NCI-H446 (cell line): ENCODE results near the gene ADCY9.
"Not testable (repeated sequence)": the region's sequence is repeated elsewhere in the genome, so short reads cannot be mapped to it uniquely, and the experiment has no call there.

Source experiments
- DNase-seq, 2 experiments: peaks; one replicate each; lab custom pipeline; 2025; lab: John Stamatoyannopoulos, UW

ADCY9 gene

DNA sequence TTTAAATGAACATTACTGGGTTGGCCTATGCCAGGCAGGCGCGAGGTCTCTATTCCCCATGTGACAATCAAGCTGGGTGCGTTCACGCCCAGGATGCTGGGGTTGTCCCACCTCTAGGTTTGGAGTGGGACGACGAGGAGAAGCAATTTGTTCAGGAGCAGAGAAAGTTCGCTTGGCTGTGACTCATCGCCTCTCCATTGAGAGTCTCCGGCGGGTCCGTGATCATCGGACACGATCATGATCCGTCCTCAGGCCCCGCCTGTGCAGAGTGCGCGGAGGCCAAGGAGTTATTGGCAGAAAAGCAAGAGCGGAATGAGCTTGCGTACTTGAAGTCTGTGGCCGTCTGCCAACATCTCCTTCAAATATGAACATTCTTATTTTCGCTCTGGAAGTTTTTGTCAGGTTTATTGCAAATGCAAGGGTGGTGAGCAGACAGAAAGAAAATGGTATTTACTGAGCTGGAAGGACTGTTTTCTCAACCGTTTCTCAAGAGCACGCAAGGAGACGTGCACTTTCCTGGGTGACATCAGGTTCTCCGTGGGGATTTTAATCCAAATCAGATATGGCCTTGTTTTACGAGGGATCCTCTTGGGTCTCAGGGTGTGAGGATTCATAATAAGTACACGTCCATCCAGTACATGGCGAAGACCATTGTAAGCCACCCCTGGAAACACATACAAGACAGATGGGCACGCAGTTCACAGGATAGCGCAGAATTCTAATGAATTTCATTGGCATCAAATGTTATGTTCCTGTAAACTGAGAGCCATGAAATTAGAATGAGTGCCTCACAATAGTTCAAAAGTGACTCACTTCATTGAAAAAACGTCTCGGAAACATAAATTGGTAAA is 165.7 kb downstream of the ADCY9 start:
- DNase-seq, result peak; percentile 47 to 89

DNA sequence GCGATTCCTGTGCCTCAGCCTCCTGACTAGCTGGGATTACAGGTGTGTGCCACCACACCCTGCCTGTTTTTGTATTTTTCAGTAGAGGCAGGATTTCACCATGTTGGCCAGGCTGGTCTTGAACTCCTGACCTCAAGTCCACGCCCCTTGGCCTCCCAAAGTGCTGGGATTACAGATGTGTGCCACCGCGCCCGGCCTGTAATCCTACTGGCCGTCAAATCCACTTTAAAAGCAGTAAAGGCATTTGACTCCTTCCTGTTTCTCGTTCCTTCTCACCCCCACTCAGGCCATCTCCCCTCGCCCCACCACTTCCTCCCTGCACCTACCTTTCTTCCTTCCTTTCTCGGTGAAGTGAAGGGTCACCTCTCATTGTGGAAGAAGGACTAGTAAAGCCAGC is 166.3 kb downstream of the ADCY9 start:
- no peak for DNase-seq

DNA sequence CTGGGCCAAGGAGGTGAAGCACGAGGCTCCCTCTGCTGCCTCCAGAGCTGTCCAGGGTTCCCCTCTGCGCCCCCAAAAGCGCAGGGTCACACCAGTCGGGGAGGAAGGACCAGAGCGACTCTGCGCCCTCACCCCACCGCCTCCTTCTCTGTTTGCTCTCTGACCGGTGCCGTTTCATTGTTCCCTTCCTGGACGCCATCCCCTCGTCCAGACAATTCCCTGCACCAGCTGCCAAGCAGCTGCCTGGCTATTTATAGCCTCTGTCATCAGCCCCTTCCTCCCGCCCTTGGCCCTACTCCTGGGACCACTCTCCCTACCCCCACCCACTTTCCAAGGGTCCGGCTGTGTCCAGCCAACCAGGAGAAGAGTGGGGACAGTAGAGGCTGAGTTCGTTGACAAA is 167.0 kb downstream of the ADCY9 start:
- DNase-seq, result no peak

DNA sequence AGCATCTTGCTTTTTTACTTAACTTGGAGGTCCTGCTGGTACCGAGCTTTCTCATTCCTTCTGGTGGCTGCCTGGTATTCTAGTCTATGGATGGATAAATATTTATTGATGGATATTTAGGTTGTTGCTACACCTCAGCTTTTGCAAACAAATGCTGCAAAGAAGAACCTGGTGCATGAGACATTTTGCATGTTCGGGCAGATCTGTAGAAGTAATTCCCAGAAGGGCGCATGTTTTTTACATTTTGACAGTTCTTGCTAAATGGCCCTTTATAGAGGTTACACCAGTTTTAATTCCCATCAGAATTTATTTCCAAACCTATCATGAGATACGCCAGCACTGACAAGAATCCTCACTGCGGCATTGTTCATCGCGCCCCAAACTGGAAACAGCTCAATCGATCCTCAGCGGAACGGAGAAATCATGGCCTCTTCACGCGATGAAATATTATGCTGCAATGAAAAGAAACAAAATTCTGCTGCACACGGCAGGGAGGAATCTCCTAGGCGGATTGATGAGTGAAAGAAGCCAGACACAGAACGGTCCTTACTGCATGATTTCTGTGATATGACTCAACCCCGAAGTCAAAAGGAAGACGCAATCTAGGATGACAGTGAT is 167.8 kb downstream of the ADCY9 start:
- DNase-seq, result no peak

DNA sequence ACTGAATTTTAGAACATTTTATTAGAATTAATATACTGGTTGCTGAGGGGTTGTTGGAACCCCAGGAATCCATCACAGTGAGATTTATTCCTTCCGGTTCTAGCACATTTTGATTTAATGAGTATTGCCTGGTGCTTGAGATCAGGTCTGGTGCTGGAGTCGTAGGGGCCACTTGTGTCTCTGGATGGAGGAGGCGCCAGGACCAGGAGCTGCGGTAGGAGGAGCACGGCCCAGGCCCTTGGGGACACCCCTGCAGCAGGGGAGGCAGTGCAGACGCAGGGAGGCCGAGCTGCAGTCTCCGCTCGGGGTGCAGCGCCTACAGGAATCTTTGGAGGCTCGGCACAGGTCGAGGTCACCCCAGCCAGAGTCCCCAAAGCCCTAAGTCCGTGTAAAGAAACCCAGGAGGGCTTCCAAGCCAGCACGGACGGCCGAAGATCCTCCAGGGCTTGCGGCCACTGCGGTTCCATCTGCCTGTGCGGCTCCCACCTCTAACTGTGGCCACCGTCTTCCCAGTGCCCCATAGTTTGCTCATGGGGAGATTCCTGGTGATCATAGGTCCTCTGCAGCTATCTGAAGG is 169.6 kb downstream of the ADCY9 start:
- DNase-seq, result no peak

DNA sequence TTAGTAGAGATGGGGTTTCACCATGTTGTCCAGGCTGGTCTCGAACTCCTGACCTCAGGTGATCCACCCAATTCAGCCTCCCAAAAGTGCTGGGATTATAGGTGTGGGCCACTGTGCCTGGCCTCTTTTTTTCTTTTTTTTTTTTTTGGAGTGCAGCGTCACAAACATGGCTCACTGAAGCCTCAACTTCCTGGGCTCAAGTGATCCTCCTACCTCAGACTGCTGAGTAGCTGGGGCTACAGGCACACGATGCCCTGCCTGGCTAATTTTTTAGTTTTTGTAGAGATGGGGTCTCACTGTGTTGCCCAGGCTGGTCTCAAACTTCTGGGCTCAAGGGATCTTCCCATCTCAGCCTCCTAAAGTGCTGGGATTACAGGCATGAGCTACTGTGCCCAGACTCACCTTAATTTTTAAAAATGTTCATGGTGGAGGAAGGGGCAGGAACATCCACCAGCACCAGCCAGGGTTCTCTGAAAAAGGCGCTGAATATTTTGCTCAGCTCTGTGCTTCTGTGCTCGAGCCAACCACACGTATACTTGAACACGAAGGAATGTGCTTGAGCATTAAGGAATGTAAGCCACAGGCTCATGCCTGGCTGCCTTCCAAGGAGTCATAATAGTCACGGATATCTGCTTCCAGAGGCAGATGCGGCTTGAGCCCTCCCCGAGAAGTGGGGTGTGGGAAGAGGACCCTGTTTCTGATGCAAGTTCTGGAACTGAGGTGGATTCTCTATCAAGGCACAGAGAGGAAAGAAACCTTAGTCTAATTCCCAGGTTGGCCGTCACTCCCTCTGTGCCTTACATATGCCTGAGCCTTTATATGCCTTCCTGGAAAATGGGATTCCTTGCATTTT is 170.3 kb downstream of the ADCY9 start:
- DNase-seq, result peak in 1 of 2 experiments; percentile 44

DNA sequence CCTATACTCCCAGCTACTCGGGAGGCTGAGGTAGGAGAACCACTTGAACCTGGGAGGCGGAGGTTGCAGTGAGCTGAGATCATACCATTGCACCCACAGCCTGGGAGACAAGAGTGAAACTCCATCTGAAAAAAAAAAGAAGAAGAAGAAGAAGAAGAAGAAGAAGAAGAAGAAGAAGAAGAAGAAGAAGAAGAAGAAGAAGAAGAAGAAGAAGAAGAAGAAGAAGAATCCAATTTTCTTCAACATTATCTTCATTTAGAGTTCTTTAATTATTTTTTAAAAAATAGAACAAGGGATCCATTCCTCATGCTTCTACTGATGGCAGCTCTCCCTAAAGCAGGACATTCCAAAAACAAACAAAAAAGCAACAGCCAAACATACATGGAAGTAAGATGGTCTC is 171.8 kb downstream of the ADCY9 start:
- not testable (repeated sequence) for DNase-seq

DNA sequence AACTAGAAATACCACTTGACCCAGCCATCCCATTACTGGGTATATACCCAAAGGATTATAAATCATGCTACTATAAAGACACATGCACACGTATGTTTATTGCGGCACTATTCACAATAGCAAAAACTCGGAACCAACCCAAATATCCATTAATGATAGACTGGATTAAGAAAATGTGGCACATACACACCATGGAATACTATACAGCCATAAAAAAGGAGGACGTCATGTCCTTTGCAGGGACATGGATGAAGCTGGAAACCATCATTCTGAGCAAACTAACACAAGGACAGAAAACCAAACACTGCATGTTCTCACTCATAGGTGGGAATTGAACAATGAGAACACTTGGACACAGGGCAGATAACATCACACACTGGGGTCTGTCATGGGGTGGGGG is 174.1 kb downstream of the ADCY9 start:
- DNase-seq, result not testable (repeated sequence)

DNA sequence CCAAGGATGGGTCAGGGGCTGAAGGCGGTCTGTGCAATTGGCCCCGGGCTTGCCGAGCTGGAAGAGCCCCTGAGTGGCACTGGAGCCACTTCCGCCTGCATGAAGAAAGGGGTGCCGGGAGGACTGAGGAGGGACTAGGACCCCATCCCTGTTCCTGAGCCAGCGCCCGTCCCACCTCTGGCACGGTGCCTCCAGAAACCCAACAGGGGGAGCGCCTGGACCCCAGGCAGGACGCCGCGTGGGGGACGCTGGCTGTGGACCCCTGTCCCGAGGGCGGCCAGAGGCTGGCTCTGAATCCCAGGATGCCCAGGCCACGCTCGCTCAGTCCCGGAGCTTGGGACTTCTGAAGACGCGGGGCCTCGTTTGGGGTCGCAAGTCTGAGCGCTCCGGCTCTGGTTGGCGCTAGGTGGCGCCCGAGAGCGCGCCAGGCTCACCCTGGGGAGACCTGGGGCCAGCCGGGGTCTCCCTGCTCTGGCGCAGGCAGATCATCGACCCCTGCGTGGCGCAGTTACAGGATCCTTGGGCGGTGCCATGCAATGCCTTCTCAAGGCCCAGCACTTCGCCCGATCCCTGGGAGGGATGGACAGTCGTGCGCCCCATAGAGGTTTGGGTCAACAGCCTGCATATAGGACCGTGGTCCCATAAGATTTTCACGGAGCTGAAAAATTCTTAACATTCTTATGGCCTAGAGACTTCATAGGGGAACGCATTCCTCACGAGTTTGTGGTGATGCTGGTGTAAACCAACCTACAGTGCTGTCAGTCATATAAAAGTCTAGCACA is 177.2 kb downstream of the ADCY9 start:
- DNase-seq, result peak in 1 of 2 experiments; percentile 62

DNA sequence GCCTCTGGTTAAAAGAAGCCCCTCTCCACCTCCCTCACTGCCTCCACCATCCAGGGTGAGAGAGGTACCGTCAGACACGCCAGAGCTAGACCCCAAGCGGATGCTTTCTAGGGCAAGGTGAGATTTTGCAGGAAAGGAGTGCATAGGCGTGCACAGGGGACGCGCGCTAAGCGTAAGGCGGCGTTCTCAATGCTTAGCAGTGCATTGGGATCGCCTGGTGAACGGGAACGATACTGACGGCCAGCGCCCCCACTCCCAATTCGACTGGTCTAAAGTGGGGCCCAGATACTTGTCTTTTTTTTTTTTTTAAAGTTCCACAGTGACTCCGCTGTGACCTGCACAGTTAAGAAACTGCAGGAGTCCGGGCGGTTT is 177.8 kb downstream of the ADCY9 start:
- no peak for DNase-seq

DNA sequence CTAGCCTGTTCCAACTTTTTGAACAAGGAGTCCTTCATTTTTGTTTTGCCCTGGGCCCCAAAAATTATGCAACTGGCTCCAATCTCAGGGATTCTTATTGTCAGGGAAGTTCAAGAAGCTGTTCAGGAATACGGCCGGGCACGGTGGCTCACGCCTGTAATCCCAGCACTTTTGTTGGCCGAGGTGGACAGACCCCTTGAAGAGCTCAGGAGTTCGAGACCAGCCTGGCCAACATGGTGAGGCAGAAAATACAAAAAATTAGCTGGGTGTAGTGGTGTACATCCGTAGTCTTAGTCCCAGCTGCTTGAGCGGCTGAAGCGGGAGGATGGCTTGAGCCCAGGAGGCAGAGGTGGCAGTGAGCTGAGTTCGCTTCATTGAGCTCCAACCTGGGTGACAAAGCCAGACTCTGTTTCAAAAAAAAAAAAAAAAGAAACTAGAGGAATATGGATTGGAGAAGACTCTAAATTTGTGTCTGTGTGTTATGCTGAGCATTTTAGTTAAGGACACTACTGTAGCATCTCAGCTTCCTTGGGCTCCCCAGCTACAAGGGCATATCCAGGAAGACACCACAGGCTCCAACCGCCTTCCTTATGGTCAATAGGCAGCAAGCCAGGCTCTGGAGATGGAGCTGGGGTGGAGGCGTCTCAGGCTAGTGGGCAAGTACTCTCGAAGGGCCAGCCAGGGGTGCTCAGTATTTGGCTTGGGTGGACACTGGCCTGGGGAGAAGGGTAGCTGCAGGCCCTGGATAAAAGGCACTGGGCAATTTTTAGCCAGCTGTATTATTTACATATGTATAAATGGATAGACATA is 179.0 kb downstream of the ADCY9 start:
- peak in 1 of 2 experiments; percentile 31 for DNase-seq

DNA sequence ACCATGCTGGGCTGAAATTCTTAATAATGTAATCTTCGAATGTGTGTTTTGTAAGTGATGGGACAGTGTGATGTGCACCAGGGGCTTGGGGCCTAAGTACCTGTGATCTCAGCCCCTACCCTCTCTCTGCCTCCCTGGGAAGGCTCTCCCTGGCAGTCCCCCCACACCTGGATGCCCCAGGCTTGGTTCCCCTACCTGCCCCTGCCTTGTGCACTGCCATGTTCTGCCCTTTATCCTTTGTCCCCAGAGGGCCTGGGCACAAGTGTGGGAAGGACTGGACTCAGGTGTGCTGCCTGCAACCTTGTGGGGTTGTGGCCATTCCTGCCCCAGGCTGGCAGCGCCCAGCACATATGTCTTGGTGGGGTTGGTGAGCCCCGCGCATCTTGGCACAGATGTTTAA is 180.3 kb downstream of the ADCY9 start:
- DNase-seq, result no peak

DNA sequence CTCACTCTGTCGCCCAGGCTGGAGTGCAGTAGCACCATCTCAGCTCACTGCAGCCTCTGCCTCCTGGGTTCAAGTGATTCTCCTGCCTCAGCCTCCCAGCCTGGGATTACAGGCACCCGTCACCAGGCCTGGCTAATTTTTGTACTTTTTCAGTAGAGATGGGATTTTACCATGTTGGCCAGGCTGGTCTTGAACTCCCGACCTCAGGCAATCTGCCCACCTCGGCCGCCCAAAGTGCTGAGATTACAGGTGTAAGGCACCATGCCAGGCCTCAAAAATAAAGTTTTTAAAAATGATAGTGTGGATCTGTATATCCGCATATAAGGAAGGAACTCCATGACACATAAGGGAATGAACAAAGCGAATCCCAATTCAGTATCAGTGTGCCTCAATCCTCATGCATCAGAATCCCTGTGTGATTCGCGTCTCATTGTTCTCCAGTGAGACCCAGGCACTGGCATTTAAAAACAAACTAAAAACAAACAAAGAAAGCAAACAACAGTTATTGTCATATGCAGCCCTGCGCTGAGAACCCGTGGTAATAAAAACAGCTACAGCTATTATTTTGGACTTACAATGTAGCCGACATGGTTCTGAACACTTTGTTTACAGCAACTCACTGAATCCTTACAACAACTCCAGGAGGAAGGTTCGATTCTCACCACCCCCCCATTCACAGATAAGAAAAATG is 181.6 kb downstream of the ADCY9 start:
- DNase-seq, result no peak

DNA sequence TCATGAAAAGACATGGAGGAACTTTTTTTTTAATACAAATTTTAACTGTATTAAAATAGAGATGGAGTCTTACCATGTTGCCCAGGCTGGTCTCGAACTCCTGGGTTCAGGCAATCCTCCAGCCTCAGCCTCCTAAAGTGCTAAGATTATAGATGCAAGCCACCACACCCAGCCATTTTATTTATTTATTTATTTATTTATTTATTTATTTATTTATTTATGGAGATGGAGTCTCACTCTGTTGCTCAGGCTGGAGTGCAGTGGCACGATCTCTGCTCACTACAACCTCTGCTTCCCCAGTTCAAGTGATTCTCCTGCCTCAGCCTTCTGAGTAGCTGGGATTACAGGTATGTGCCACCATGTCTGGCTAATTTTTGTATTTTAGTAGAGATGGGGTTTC is 189.1 kb downstream of the ADCY9 start:
- not testable (repeated sequence) for DNase-seq

DNA sequence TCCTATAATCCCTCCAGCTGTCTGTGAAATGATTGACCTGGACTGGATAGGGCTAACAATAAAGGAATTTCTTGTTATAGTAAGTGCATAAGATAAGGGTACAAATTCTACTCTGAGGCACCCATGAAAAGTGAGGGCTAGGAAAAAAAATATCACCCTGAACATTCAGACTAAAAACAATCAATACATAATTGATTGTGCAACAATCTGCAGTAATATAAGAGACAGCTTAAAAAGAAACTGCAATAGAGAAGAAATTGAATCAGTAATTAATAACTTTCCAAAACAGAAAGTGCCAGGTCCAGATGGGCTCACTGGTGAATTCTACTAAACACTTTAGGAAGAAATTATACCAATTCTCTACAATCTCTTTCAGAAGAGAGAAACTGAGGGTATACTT is 191.5 kb downstream of the ADCY9 start:
- no peak for DNase-seq

DNA sequence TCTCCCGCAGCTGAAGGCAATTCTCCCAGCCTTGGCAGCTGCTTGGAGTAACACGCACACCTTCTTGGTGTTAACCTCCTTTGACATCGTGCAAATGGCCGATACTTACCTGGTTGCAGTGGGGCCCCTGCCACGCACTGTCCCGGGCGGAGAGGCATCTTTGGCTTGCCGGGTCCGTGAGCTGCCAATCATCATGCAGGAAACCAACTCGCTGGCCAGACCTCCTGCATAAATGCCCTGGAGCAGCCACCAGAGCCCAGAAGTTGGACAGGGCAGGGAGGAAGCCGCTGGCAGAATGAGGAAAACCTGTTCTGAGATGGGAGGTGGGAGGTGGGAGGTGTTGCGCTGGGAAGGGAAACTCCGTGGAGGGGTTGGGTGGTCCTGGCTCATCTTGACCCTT is 194.0 kb downstream of the ADCY9 start:
- DNase-seq, result no peak

DNA sequence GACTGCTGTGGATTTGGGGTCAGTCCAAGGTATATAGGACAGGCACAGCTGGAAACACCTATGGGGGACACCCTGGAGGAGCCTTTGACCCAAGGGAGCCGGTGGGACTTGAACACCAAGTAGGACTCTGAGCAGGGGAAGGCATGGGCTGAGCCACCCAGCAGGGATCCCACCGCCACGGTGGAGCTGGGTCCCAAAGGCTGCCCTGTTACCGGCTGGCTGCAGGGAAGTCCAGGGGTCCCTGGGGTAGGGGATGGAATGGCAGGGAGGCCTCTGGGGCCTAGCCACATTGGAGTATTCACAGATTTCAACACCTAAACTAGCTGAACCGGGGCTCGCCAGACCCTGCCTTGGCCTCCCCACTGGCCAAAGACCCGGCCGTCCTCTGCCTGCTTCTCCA is 196.0 kb downstream of the ADCY9 start:
- DNase-seq, result no peak

DNA sequence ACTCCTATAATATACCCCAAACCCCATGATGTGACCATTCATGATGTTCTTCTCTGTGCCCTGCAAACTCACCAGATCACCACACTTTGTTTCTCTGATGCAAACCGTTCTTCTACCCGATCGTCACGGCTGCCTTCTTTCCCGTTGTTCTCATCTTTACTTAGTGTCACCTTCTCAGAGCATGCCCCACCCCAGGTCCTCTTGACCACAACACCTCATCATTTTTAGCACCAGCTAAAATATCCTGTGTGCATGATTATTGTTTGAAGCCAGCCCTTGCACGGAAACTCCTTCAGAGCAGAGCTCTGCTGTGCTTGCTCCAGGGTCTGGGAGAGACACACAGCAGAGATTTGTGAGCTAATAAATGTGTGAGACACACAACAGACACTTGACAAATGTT is 196.8 kb downstream of the ADCY9 start:
- no peak for DNase-seq

DNA sequence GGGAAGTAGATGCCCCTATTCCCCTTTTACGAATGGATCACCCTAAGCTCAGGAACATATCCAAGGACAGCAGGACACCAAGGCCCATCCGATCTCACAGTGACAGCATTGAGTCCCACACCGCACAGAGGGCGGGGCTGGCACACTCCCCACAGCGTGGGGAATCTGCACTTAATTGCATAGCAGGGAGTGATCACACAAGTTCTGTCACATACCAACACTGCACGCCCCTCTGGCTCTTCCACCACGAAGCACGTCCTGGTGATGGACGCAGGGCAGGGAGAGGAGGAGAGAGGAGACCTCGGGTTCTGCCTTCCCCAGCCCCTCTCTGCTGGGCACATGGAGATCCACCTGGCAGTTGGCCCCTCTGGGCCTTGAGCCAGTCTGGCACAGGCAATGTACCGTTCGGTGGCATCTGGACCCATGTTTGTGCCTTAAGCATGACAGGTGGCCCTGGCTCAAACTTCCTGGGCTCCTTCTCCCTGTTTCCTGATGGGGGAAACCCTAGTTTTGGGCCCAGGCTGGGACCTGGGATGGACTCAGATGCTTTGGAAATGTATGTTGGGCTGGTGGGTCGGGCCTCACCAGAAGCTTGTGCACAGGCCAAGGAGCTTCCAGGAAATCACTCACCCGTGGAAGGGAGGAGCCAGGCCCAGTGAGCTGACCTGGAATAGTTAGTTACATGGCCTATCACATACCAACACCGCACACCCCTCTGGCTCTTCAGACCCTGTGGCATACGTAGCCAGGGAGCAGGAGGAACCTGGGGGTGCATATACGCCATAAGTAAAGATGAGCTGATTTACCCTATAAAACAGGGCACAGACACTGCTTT is 200.6 kb downstream of the ADCY9 start:
- peak in 1 of 2 experiments; percentile 21 for DNase-seq
